GM23248 (cell line): ENCODE results near the gene TGIF1. TPM values are rescaled to one million over a fixed set of nuclear protein-coding genes. Genes with fewer than 3 reads are reported as not detected.
"Not testable (repeated sequence)": the region's sequence is repeated elsewhere in the genome, so short reads cannot be mapped to it uniquely, and the experiment has no call there.

ENCODE experiments used
- DNase-seq: peaks from one replicate; pipeline ENCODE4 v3.0.0-alpha.2; 2015
- H2AFZ ChIP-seq: fragments of 200-600 bp; sonication (generic); 2 replicates; pipeline ENCODE4 v1.6.1; 2016; ENCODE audit warnings: antibody characterized with exemption
- H3F3A ChIP-seq: fragments of 200-600 bp; sonication (generic); 2 replicates; pipeline ENCODE4 v1.6.1; 2016; ENCODE audit warnings: mild to moderate bottlenecking, antibody characterized with exemption, mixed run types; ENCODE audit not compliant: insufficient read depth
- H3K27ac ChIP-seq: fragments of 200-600 bp; sonication (generic); 2 replicates; pipeline ENCODE4 v1.5.1; 2016; ENCODE audit warnings: mild to moderate bottlenecking
- H3K27me3 ChIP-seq: fragments of 200-600 bp; sonication (generic); replicated peaks from 2 replicates; pipeline ENCODE4 v1.6.1; 2016; ENCODE audit warnings: mild to moderate bottlenecking; ENCODE audit not compliant: insufficient read depth
- H3K36me3 ChIP-seq: fragments of 200-600 bp; sonication (generic); 2 replicates; pipeline ENCODE4 v1.6.1; 2016; ENCODE audit warnings: low read depth, mild to moderate bottlenecking
- H3K4me1 ChIP-seq: fragments of 200-600 bp; sonication (generic); 2 replicates; pipeline ENCODE4 v1.6.1; 2016; ENCODE audit warnings: mild to moderate bottlenecking; ENCODE audit not compliant: insufficient read depth
- H3K4me2 ChIP-seq: fragments of 200-600 bp; sonication (generic); one replicate; pipeline ENCODE4 v1.6.1; 2016; ENCODE audit warnings: mild to moderate bottlenecking; ENCODE audit not compliant: unreplicated experiment
- H3K4me3 ChIP-seq: fragments of 200-600 bp; sonication (generic); 2 replicates; pipeline ENCODE4 v1.5.1; 2016; ENCODE audit warnings: mild to moderate bottlenecking
- H3K79me2 ChIP-seq: fragments of 200-600 bp; sonication (generic); 2 replicates; pipeline ENCODE4 v1.6.1; 2016; ENCODE audit warnings: mild to moderate bottlenecking; ENCODE audit not compliant: insufficient read depth
- H3K9ac ChIP-seq: fragments of 200-600 bp; sonication (generic); 2 replicates; pipeline ENCODE4 v1.6.1; 2016; ENCODE audit warnings: mild to moderate bottlenecking
- H3K9me2 ChIP-seq: fragments of 200-600 bp; sonication (generic); 2 replicates; pipeline ENCODE4 v1.6.1; 2016; ENCODE audit warnings: mixed run types, mild to moderate bottlenecking, moderate library complexity; ENCODE audit not compliant: insufficient read depth
- H3K9me3 ChIP-seq: fragments of 200-600 bp; sonication (generic); one replicate; pipeline ENCODE4 v1.6.1; 2017; ENCODE audit warnings: low read depth
- H4K20me1 ChIP-seq: fragments of 200-600 bp; sonication (generic); 2 replicates; pipeline ENCODE4 v1.6.0; 2016; ENCODE audit not compliant: insufficient read depth
- EZH2 ChIP-seq: fragments of 200-600 bp; sonication (generic); IDR thresholded peaks from 2 replicates; pipeline ENCODE4 v1.6.1; 2018; ENCODE audit warnings: antibody characterized with exemption, mild to moderate bottlenecking; ENCODE audit not compliant: insufficient read depth, poor library complexity, severe bottlenecking
- EZH2phosphoT487 ChIP-seq: fragments of 200-600 bp; sonication (generic); IDR thresholded peaks from 2 replicates; pipeline ENCODE4 v1.6.1; 2018; ENCODE audit warnings: antibody characterized with exemption, moderate library complexity, mild to moderate bottlenecking, low read depth; ENCODE audit not compliant: insufficient read depth
- WGBS, 2 experiments: methylation state at CpG; one replicate each; pipeline ENCODE4 v1.1.6; 2015 to 2017; ENCODE audit warnings: low lambda C conversion rate in 2 of 2, low coverage in 1 of 2; ENCODE audit errors: missing lambda C conversion rate in 2 of 2; 5-methylcytosine and 5-hydroxymethylcytosine counted together
- in situ Hi-C: fragments of 300-500 bp; cut with MboI; formaldehyde crosslinking; loops from 2 replicates; pipeline ENCODE4 v1.15.0; 2020
- polyA plus RNA-seq: library from polyadenylated mRNA; unstranded; fragments of >200 nt; fragmentation: Nextera tagmentation; extraction: Ambion mirVana; gene quantifications from 2 replicates; pipeline ENCODE4 v1.2.1, GENCODE V29; 2016
- total RNA-seq: library from RNA; depleted of rRNA; stranded (reverse); fragments of >200 nt; shearing (Covaris generic); gene quantifications from 2 replicates; pipeline ENCODE4 v1.2.3, GENCODE V29; 2014

The TGIF1 gene
- total and polyA plus RNA-seq, 2 experiments from 2014 or later, result 88.0 to 122 TPM

- Histone ChIP-seq H3K36me3 (no peaks in the 10 kb centered on the region), H3K4me3 (no peak overlapping the region), H3K79me2 (no peaks in the 10 kb centered on the region), H3K9me3 (no peaks in the 10 kb centered on the region), H3K4me1 (no peaks in the 10 kb centered on the region), H3K9ac (no peak overlapping the region), H4K20me1 (no peaks in the 10 kb centered on the region), H3K4me2 (no peak overlapping the region), H3F3A (no peaks in the 10 kb centered on the region), H2AFZ (no peak overlapping the region), H3K27me3 (no peaks in the 10 kb centered on the region), H3K9me2 (no peaks in the 10 kb centered on the region), H3K27ac (no peak overlapping the region)
- DNase-seq, result no peak
- in situ Hi-C loops, result no loop called here
- 33 to 34% methylated on average over 3 of the region's 3 CpGs for WGBS, 2 experiments
- TF ChIP-seq EZH2phosphoT487 (no peak), EZH2 (no peak)
Observed at GRCh38 chr18:3405713-3406112, 44.3 kb upstream of the TGIF1 start.

GRCh38 chr18:3408107-3408506, 41.9 kb upstream of the TGIF1 start:
- H3K36me3 ChIP-seq, result no peaks in the 10 kb centered on the region
- H3K9me3 ChIP-seq, result no peaks in the 10 kb centered on the region
- 86 to 90% methylated on average over 3 of the region's 3 CpGs for WGBS, 2 experiments
- H4K20me1 ChIP-seq, result no peaks in the 10 kb centered on the region
- DNase-seq, result no peak
- no peaks in the 10 kb centered on the region for H3K27me3 ChIP-seq
- in situ Hi-C loops, result no loop called here
- H3F3A ChIP-seq, result no peaks in the 10 kb centered on the region
- H3K27ac ChIP-seq, result no peak overlapping the region
- H3K79me2 ChIP-seq, result no peaks in the 10 kb centered on the region
- H3K9me2 ChIP-seq, result no peaks in the 10 kb centered on the region
- no peak overlapping the region for H2AFZ ChIP-seq
- H3K9ac ChIP-seq, result no peak overlapping the region
- H3K4me3 ChIP-seq, result no peak overlapping the region
- H3K4me1 ChIP-seq, result no peaks in the 10 kb centered on the region
- H3K4me2 ChIP-seq, result no peak overlapping the region
- TF ChIP-seq EZH2phosphoT487, result no peak
- TF ChIP-seq EZH2, result no peak

GRCh38 chr18:3409811-3410210, 40.2 kb upstream of the TGIF1 start:
- in situ Hi-C loops, result no loop called here
- DNase-seq, result no peak
- Histone ChIP-seq H3K36me3 (no peaks in the 10 kb centered on the region), H3K4me3 (no peak overlapping the region), H3K79me2 (no peaks in the 10 kb centered on the region), H3K9ac (no peak overlapping the region), H3K4me1 (no peaks in the 10 kb centered on the region), H4K20me1 (no peaks in the 10 kb centered on the region), H3K9me2 (no peaks in the 10 kb centered on the region), H3F3A (no peaks in the 10 kb centered on the region), H2AFZ (no peak overlapping the region), H3K27me3 (no peaks in the 10 kb centered on the region), H3K4me2 (no peak overlapping the region), H3K27ac (no peak overlapping the region), H3K9me3 (no peaks in the 10 kb centered on the region)
- TF ChIP-seq EZH2, result no peak
- no peak for TF ChIP-seq EZH2phosphoT487
- 72 to 74% methylated on average over 7 of the region's 7 CpGs for WGBS, 2 experiments

GRCh38 chr18:3410273-3410672, 39.7 kb upstream of the TGIF1 start:
- H3K36me3 ChIP-seq, result no peaks in the 10 kb centered on the region
- no peaks in the 10 kb centered on the region for H3K27me3 ChIP-seq
- WGBS, 2 experiments, result 86 to 92% methylated on average over 3 of the region's 3 CpGs
- H3K9ac ChIP-seq, result no peak overlapping the region
- no peak overlapping the region for H3K4me3 ChIP-seq
- no peaks in the 10 kb centered on the region for H3K4me1 ChIP-seq
- no peaks in the 10 kb centered on the region for H3K9me3 ChIP-seq
- no peak for TF ChIP-seq EZH2
- no peak for TF ChIP-seq EZH2phosphoT487
- no peaks in the 10 kb centered on the region for H4K20me1 ChIP-seq
- H3K27ac ChIP-seq, result no peak overlapping the region
- no peaks in the 10 kb centered on the region for H3K9me2 ChIP-seq
- no peak overlapping the region for H3K4me2 ChIP-seq
- no peak for DNase-seq
- no peaks in the 10 kb centered on the region for H3K79me2 ChIP-seq
- no peaks in the 10 kb centered on the region for H3F3A ChIP-seq
- H2AFZ ChIP-seq, result no peak overlapping the region
- in situ Hi-C loops, result no loop called here

DNA sequence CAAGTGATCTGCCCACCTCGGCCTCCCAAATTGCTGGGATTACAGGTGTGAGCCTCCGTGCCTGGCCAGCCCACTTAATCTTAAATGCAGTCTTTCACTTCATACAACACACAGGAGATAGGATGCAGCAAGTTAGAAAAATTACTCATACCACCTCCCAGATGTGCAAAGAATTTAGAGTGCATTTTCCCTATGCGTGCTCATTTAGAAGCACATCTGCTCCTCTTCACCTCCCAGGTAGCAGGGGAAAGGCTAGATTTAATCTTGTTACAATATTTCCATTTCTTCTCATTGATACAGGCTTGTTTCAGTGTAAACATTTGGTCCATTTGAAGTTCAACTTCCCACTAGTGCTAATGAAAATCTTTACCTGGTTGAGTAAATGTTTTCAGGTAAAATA, 39.1 kb upstream of the TGIF1 start:
- H3F3A ChIP-seq, H3K36me3 ChIP-seq, in situ Hi-C loops, H3K4me1 ChIP-seq, H3K79me2 ChIP-seq, DNase-seq, H3K9ac ChIP-seq, H3K27me3 ChIP-seq, H3K27ac ChIP-seq, H4K20me1 ChIP-seq, H2AFZ ChIP-seq, H3K9me3 ChIP-seq, H3K4me2 ChIP-seq, H3K4me3 ChIP-seq, H3K9me2 ChIP-seq: not testable (repeated sequence)
- WGBS, 2 experiments, result 47 to 62% methylated on average over 3 of the region's 3 CpGs
